ENCODE measurements around the gene AKAP13.

Gene AKAP13

DNA sequence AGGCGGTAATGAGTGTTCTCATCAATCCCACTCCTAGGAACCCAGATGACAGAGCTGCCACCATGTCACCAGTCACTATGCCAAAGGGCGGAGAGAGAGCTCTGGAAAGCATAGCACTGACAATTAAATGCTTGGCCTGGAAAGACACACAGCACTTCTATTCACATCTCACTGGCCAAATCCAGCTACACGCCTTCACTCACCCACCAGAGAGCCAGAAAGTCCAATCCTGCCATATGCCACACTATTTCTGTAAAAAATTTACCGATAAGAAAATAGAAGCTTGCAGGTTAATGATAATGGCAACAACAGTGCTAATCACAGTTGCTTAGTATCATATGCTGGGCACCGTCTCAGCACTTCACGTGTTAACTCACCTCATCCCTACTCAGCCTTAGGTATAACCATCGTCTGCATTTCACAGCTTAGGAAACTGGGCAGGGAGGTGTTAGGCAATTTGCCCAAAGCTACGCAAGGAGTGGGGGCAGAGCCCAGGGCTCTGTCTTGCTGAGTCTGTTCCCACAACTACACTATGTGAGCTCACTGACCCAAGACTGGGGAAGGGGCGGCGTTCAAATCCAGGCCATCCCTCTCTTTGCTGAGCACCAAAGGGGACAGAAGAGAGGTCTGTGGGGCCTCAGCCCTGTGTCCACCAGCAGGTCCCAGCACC lies 397.8 kb downstream of the AKAP13 start:
- Histone ChIP-seq H3K9ac (ENCODE audit: low read depth, low read length) (no peak overlapping the region), H3K4me1 (ENCODE audit: control insufficient read depth, insufficient read depth, low read length) (0 out of 2 replicates have a peak, but pooled peaks cover 4% of the 10 kb centered on the region), H3K36me3 (ENCODE audit: control insufficient read depth, insufficient read depth, low read length) (no peaks in the 10 kb centered on the region), H3K4me3 (ENCODE audit: low read depth, low read length) (no peak overlapping the region), H3K27me3 (ENCODE audit: control insufficient read depth, insufficient read depth, low read length) (no peaks in the 10 kb centered on the region), H3K27ac (ENCODE audit: low read depth, low read length) (no peak overlapping the region), H3K9me3 (ENCODE audit: control insufficient read depth, insufficient read depth, low read length) (no peaks in the 10 kb centered on the region)

DNA sequence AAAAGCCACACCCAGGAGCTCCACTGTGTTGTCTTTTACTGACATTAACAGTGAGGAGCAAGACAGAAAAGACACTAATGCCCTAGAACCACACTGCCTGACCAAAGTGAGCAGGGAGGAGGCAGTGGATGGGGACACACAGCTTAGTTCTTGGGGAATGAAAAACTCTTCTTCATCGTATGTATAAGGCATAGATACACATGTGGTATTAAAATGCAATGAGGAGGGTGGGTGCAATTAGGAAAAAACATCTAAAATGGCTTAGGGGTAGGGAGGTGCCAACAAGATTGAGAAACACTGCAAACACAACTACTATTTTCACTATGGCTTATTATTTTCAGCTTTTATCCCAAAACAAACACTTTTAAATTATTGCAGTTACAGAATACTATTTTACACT lies 398.8 kb downstream of the AKAP13 start:
- no peaks in the 10 kb centered on the region for H3K27me3 ChIP-seq (ENCODE audit: control insufficient read depth, insufficient read depth, low read length)
- no peak overlapping the region for H3K4me3 ChIP-seq (ENCODE audit: low read depth, low read length)
- H3K9ac ChIP-seq (ENCODE audit: low read depth, low read length), result no peak overlapping the region
- H3K4me1 ChIP-seq (ENCODE audit: control insufficient read depth, insufficient read depth, low read length), result 0 out of 2 replicates have a peak, but pooled peaks cover 4% of the 10 kb centered on the region
- no peak overlapping the region for H3K27ac ChIP-seq (ENCODE audit: low read depth, low read length)
- no peaks in the 10 kb centered on the region for H3K36me3 ChIP-seq (ENCODE audit: control insufficient read depth, insufficient read depth, low read length)
- H3K9me3 ChIP-seq (ENCODE audit: control insufficient read depth, insufficient read depth, low read length), result no peaks in the 10 kb centered on the region

DNA sequence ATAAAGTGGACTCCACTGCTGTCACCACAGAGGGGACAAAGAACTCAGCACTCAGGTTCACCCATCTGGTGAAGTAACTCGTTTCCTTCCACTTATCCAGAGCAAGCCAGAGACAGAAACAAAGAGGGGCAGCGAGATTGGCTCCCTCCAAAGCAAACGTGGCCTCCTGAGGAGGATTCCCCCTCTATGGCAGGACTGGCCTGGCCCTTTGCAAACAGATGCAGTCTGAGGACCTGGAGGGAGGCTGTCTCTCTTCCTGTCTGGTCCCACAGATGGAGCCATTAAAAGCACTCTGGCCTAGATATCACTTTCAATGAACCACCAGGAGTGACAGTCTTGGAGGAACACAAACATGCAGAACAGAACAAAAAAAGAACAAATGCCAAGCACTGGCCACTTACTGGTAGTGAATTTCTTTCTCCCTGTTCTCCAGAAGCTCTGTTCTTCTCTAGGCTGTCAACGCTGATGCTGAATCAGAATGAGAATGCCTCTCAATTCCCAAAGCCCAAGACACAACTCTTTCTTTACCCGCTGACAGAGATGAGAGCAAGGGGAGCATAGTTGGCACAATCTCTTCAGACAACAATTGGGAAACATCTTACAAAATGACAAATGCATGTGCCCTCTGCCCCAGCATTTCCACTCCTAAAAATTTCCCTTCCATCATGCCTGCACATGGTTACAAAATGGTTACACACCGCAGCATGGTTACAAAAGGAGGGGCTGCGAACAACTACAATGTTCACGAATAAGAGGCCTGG lies 400.0 kb downstream of the AKAP13 start:
- no peaks in the 10 kb centered on the region for H3K27me3 ChIP-seq (ENCODE audit: control insufficient read depth, insufficient read depth, low read length)
- no peak overlapping the region for H3K9ac ChIP-seq (ENCODE audit: low read depth, low read length)
- no peaks in the 10 kb centered on the region for H3K9me3 ChIP-seq (ENCODE audit: control insufficient read depth, insufficient read depth, low read length)
- H3K4me1 ChIP-seq (ENCODE audit: control insufficient read depth, insufficient read depth, low read length), result 0 out of 2 replicates have a peak, but pooled peaks cover 4% of the 10 kb centered on the region
- H3K4me3 ChIP-seq (ENCODE audit: low read depth, low read length), result no peak overlapping the region
- no peak overlapping the region for H3K27ac ChIP-seq (ENCODE audit: low read depth, low read length)
- no peaks in the 10 kb centered on the region for H3K36me3 ChIP-seq (ENCODE audit: control insufficient read depth, insufficient read depth, low read length)

DNA sequence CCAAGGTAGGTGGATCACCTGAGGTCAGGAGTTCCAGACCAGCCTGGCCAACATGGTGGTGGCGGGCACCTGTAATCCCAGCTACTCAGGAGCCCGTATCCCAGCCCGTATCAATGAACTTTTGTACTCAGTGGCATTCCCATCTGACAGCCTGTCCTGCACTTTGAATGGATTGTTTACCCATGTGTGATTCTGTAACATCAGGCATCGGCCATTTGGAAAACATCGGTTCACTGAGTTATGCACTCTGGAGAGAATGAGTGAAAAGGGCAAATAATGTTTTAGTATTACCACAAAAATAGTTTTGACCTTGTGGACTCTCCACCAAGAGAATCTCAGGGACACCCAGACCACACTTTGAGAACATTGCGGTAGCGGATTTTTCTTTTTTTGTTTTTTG lies 400.7 kb downstream of the AKAP13 start:
- Histone ChIP-seq H3K27me3 (ENCODE audit: control insufficient read depth, insufficient read depth, low read length) (no peaks in the 10 kb centered on the region), H3K4me3 (ENCODE audit: low read depth, low read length) (no peak overlapping the region), H3K4me1 (ENCODE audit: control insufficient read depth, insufficient read depth, low read length) (peaks cover 7% of the 10 kb centered on the region; the same call in 1 of the 2 replicates), H3K9ac (ENCODE audit: low read depth, low read length) (no peak overlapping the region), H3K36me3 (ENCODE audit: control insufficient read depth, insufficient read depth, low read length) (no peaks in the 10 kb centered on the region), H3K9me3 (ENCODE audit: control insufficient read depth, insufficient read depth, low read length) (no peaks in the 10 kb centered on the region), H3K27ac (ENCODE audit: low read depth, low read length) (no peak overlapping the region)

DNA sequence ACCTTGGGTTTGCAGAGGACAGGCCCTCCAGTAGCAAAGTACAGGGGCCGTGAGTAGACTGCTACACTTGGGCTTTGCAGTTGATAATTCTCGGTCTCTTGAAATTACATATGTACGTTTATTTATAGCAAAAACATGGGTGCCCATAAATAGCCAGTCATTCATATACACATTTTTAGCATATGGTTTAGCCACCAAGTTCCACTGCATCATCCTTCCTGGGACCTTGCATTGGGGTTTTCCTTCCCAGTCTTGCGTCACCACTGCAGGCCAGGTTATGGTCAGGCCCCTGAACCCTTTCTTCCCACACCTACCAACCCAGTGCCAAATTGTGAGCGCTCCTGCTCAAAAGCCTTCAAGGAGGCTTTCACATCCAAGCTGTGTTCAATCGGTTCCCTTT lies 401.7 kb downstream of the AKAP13 start:
- Histone ChIP-seq H3K9ac (ENCODE audit: low read depth, low read length) (no peak overlapping the region), H3K9me3 (ENCODE audit: control insufficient read depth, insufficient read depth, low read length) (no peaks in the 10 kb centered on the region), H3K36me3 (ENCODE audit: control insufficient read depth, insufficient read depth, low read length) (no peaks in the 10 kb centered on the region), H3K27me3 (ENCODE audit: control insufficient read depth, insufficient read depth, low read length) (no peaks in the 10 kb centered on the region), H3K27ac (ENCODE audit: low read depth, low read length) (no peak overlapping the region), H3K4me3 (ENCODE audit: low read depth, low read length) (no peak overlapping the region), H3K4me1 (ENCODE audit: control insufficient read depth, insufficient read depth, low read length) (peaks cover 14% of the 10 kb centered on the region)

DNA sequence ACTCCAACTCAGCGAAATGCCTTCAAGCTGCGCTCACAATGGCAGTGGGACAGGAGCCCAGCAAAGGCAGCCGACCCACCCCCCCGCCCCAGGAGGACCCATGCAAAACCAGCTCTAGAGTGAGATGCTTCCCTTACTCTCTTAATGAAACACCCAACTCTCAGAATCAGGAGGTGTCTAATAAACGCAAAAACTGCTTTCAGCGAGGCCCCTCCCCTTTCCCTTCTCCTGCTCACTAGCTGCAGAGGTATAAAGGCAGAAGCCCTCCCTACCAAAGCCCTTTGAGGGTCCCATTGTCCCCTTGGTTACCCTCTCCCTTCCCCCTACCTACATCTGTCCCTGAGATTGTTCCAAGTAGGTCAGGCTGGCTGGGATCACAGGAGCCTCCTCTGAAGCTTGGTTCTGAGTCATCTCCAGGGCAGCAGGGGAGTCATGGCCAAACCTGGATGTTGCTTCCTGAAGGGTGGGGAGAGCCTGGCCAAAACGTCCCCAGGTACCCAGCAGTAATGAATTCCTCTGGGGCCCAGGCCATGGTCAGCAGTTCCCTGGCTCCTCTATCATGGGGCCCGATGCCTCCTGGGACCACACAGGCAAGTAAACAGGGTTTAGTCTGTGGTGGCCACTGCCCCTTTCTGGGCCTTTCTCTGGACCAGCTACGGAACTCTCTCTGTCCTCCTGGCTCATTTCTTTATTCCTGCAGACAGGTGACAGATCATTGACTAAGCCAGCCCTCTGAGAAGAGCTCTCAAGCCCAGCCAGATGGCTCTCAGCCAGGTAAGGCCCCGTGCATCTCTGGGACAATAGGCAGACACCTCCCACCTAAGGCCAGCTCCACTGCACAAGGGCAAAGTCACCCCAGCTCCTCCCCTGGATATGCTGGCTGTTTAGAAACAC lies 405.7 kb downstream of the AKAP13 start:
- Histone ChIP-seq H3K36me3 (ENCODE audit: control insufficient read depth, insufficient read depth, low read length) (no peaks in the 10 kb centered on the region), H3K27me3 (ENCODE audit: control insufficient read depth, insufficient read depth, low read length) (no peaks in the 10 kb centered on the region), H3K27ac (ENCODE audit: low read depth, low read length) (peak overlapping the region; percentile 65), H3K4me3 (ENCODE audit: low read depth, low read length) (no peak overlapping the region), H3K9me3 (ENCODE audit: control insufficient read depth, insufficient read depth, low read length) (no peaks in the 10 kb centered on the region), H3K9ac (ENCODE audit: low read depth, low read length) (no peak overlapping the region), H3K4me1 (ENCODE audit: control insufficient read depth, insufficient read depth, low read length) (peaks cover 14% of the 10 kb centered on the region)

DNA sequence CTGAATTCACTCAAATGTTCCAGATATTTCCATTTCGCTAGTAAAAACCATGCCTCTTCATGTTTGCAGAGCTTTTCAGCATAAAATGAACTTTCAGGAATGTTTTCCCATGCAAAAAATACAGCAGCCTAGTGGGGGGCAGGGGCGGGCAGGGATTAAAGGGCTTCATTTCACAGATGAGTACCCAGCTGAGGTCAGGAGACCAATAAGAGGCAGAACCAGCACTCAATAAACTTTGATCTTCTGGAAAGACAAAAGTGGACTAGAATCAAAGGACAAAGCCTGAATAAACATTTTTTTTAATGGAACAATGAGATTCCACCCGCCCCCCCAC lies 406.3 kb downstream of the AKAP13 start:
- no peak overlapping the region for H3K9ac ChIP-seq (ENCODE audit: low read depth, low read length)
- H3K4me1 ChIP-seq (ENCODE audit: control insufficient read depth, insufficient read depth, low read length), result peaks cover 14% of the 10 kb centered on the region
- H3K27ac ChIP-seq (ENCODE audit: low read depth, low read length), result peak overlapping the region; percentile 65
- no peaks in the 10 kb centered on the region for H3K9me3 ChIP-seq (ENCODE audit: control insufficient read depth, insufficient read depth, low read length)
- no peaks in the 10 kb centered on the region for H3K27me3 ChIP-seq (ENCODE audit: control insufficient read depth, insufficient read depth, low read length)
- no peak overlapping the region for H3K4me3 ChIP-seq (ENCODE audit: low read depth, low read length)
- H3K36me3 ChIP-seq (ENCODE audit: control insufficient read depth, insufficient read depth, low read length), result no peaks in the 10 kb centered on the region

DNA sequence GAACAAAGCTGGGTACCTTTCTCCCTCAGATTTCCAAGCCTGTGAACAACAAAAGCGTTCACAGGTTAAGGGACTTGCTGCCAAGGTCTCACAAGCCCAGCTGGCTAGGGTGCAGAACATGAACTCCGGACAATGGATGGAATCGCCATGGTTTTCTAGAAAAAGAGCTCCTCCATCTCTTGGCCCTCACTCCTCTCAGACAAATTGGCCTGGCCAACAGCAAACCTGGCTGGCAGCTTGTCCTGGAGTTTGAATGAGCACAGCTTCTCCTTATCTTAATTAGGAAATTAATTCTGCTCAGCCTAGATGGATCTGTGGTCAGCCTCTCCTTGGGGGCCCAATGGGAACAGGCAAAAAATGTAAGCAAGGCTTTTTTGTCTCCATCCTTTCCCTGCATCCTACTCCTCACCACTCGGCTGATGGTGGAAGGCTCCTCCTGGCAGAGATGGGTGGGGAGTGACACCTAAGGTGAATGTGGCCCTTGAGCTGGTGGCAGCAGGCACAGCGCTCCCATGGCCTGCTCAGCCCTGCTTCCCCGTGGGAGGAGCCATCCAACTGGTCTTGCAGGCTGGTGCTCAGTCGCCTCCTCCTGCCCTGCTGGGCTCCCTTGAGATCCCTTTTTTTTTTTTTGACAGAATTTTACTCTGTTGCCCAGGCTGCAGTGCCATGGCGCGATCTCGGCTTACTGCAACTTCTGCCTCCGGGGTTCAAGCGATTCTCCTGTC lies 408.5 kb downstream of the AKAP13 start:
- Histone ChIP-seq H3K9me3 (ENCODE audit: control insufficient read depth, insufficient read depth, low read length) (no peaks in the 10 kb centered on the region), H3K4me1 (ENCODE audit: control insufficient read depth, insufficient read depth, low read length) (peaks cover 23% of the 10 kb centered on the region), H3K27me3 (ENCODE audit: control insufficient read depth, insufficient read depth, low read length) (no peaks in the 10 kb centered on the region), H3K9ac (ENCODE audit: low read depth, low read length) (no peak overlapping the region), H3K27ac (ENCODE audit: low read depth, low read length) (no peak overlapping the region), H3K36me3 (ENCODE audit: control insufficient read depth, insufficient read depth, low read length) (no peaks in the 10 kb centered on the region), H3K4me3 (ENCODE audit: low read depth, low read length) (no peak overlapping the region)

DNA sequence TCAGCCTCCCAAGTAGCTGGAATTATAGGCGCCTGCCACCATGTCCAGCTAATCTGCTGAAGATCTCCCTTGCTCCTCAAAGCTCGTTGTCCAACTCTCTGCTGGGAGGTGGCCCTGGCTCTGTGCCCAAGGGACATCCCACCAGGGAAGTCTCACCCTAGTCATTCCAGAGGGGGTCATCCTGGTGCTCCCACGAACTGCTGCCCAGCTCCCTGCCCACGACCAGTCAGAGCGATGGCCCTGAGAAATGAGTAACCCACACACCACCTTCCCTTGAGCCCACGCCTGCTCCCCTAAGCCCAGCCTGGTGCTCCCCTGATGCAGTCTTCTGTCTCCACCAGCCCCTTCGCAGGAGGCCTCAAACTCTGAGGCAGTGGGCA lies 409.1 kb downstream of the AKAP13 start:
- Histone ChIP-seq H3K9ac (ENCODE audit: low read depth, low read length) (no peak overlapping the region), H3K27ac (ENCODE audit: low read depth, low read length) (no peak overlapping the region), H3K27me3 (ENCODE audit: control insufficient read depth, insufficient read depth, low read length) (no peaks in the 10 kb centered on the region), H3K36me3 (ENCODE audit: control insufficient read depth, insufficient read depth, low read length) (no peaks in the 10 kb centered on the region), H3K9me3 (ENCODE audit: control insufficient read depth, insufficient read depth, low read length) (no peaks in the 10 kb centered on the region), H3K4me1 (ENCODE audit: control insufficient read depth, insufficient read depth, low read length) (peaks cover 23% of the 10 kb centered on the region), H3K4me3 (ENCODE audit: low read depth, low read length) (no peak overlapping the region)

DNA sequence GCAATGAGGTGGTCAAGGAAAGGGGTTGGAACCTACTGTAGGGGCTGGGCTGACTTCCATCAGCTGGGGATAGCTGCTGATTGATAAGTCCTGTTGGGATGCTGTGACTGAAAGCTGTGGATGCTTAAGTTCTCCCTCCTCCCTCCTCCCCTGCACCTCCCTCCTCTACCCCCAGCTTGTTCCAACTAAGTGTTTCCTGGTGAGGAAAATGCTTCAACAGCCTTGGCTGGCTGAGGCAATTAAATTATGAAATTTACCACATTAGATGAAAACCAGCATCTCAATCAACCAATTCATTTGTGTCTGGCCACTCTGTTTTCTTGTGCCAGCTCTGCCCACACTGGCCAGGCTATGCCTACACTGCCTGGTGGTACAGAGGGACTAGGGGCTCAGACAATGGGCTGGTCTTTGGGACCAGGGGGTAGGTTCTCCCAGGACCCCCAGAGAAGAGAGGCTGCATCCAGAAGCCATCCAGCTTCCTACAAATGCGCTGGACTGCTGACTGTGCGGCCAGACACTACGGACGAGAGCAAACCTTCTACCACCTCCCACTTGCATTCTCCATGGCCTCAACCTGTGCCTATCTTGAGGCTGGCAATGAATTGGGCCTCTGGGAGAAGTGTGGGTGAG lies 411.8 kb downstream of the AKAP13 start:
- no peak overlapping the region for H3K9ac ChIP-seq (ENCODE audit: low read depth, low read length)
- peaks cover 19% of the 10 kb centered on the region for H3K4me1 ChIP-seq (ENCODE audit: control insufficient read depth, insufficient read depth, low read length)
- H3K4me3 ChIP-seq (ENCODE audit: low read depth, low read length), result no peak overlapping the region
- H3K27ac ChIP-seq (ENCODE audit: low read depth, low read length), result no peak overlapping the region
- no peaks in the 10 kb centered on the region for H3K36me3 ChIP-seq (ENCODE audit: control insufficient read depth, insufficient read depth, low read length)
- H3K9me3 ChIP-seq (ENCODE audit: control insufficient read depth, insufficient read depth, low read length), result no peaks in the 10 kb centered on the region
- H3K27me3 ChIP-seq (ENCODE audit: control insufficient read depth, insufficient read depth, low read length), result peaks cover 8% of the 10 kb centered on the region

Measured in HUES48 (cell line).